Left ventricle myocardium inferior (tissue), 1 donor: ENCODE results near the gene SRSF4. TPM values are rescaled to one million over a fixed set of nuclear protein-coding genes. Genes with fewer than 3 reads are reported as not detected.

Experiments used
- DNase-seq: peaks from one replicate; pipeline ENCODE4 v3.0.0-alpha.2; 2020
- H3K27ac ChIP-seq: fragments of 200-600 bp; replicated peaks from 2 replicates; pipeline ENCODE4 v1.8.0; 2021
- H3K27me3 ChIP-seq: fragments of 200-600 bp; 2 replicates; pipeline ENCODE4 v1.8.0; 2021; ENCODE audit warnings: low read depth
- H3K36me3 ChIP-seq: fragments of 200-600 bp; 2 replicates; pipeline ENCODE4 v1.8.0; 2021
- H3K4me1 ChIP-seq: fragments of 200-600 bp; 2 replicates; pipeline ENCODE4 v1.8.0; 2021
- H3K4me3 ChIP-seq: fragments of 200-600 bp; 2 replicates; pipeline ENCODE4 v1.8.0; 2021; ENCODE audit warnings: mild to moderate bottlenecking, moderate library complexity
- H3K9me3 ChIP-seq: fragments of 200-600 bp; replicated peaks from 2 replicates; pipeline ENCODE4 v1.8.0; 2021
- CTCF ChIP-seq: fragments of 200-600 bp; IDR thresholded peaks from 2 replicates; pipeline ENCODE4 v1.8.0; 2021; ENCODE audit warnings: antibody characterized with exemption, mild to moderate bottlenecking, borderline replicate concordance
- intact Hi-C: fragments of 100-400 bp; cut with micrococcal nuclease; formaldehyde crosslinking; loops from one replicate; pipeline ENCODE4 v1.11.0; 2022
- total RNA-seq: library from RNA; stranded (reverse); fragmentation: NEBNext Ultra II Directional; extraction: Animal tissue kit (Norgen Biotek cat#: 25700); gene quantifications from one replicate; pipeline ENCODE4 v1.2.1, GENCODE V29; 2021
- donor health status: DM: no; HTN: yes; CAD: no; lungs with severe emphysema.

SRSF4 gene
- total RNA-seq, 1 donor from 2014 or later: 51.1 TPM

- DNase-seq: no peak
- Histone ChIP-seq H3K9me3 (no peaks in the 10 kb centered on the region), H3K36me3 (peaks cover 21% of the 10 kb centered on the region), H3K4me3 (no peak overlapping the region), H3K27me3 (no peaks in the 10 kb centered on the region), H3K27ac (no peak overlapping the region), H3K4me1 (peaks cover 78% of the 10 kb centered on the region)
- intact Hi-C loops: no loop called here
- TF ChIP-seq CTCF: no peak
Observed at GRCh38 chr1:29171089-29171488, 10.6 kb downstream of the SRSF4 start.

- intact Hi-C loops: no loop called here
- H3K27ac ChIP-seq: no peak overlapping the region
- TF ChIP-seq CTCF: no peak
- H3K36me3 ChIP-seq: peaks cover 32% of the 10 kb centered on the region
- H3K4me3 ChIP-seq: no peak overlapping the region
- no peaks in the 10 kb centered on the region for H3K27me3 ChIP-seq
- peaks cover 79% of the 10 kb centered on the region for H3K4me1 ChIP-seq
- no peaks in the 10 kb centered on the region for H3K9me3 ChIP-seq
- DNase-seq: no peak
Observed at GRCh38 chr1:29169976-29170375, 11.7 kb downstream of the SRSF4 start.

- H3K27me3 ChIP-seq: no peaks in the 10 kb centered on the region
- peaks cover 35% of the 10 kb centered on the region for H3K36me3 ChIP-seq
- intact Hi-C loops: no loop called here
- no peaks in the 10 kb centered on the region for H3K9me3 ChIP-seq
- no peak for DNase-seq
- H3K27ac ChIP-seq: no peak overlapping the region
- H3K4me3 ChIP-seq: no peak overlapping the region
- H3K4me1 ChIP-seq: peaks cover 83% of the 10 kb centered on the region
- TF ChIP-seq CTCF: no peak
Observed at GRCh38 chr1:29167904-29168303, 13.8 kb downstream of the SRSF4 start.

- TF ChIP-seq CTCF: no peak
- H3K4me1 ChIP-seq: peaks cover 83% of the 10 kb centered on the region
- no peak overlapping the region for H3K4me3 ChIP-seq
- H3K9me3 ChIP-seq: no peaks in the 10 kb centered on the region
- H3K27me3 ChIP-seq: no peaks in the 10 kb centered on the region
- intact Hi-C loops: no loop called here
- peaks cover 32% of the 10 kb centered on the region for H3K36me3 ChIP-seq
- no peak overlapping the region for H3K27ac ChIP-seq
- DNase-seq: no peak
Observed at GRCh38 chr1:29166291-29166878, 15.3 kb downstream of the SRSF4 start.

GRCh38 chr1:29164588-29164987 is 17.1 kb downstream of the SRSF4 start:
- no peak for DNase-seq
- no peak for TF ChIP-seq CTCF
- no peak overlapping the region for H3K27ac ChIP-seq
- peaks cover 45% of the 10 kb centered on the region for H3K36me3 ChIP-seq
- H3K4me1 ChIP-seq: peaks cover 83% of the 10 kb centered on the region
- intact Hi-C loops: no loop called here
- no peak overlapping the region for H3K4me3 ChIP-seq
- no peaks in the 10 kb centered on the region for H3K9me3 ChIP-seq
- no peaks in the 10 kb centered on the region for H3K27me3 ChIP-seq
